Stomach (tissue), 4 donors: Measurements from ENCODE around the gene ACKR3.

Experiments
- POLR2A ChIP-seq, 4 donors: fragments of 450-650 bp; IDR thresholded peaks; one replicate each; pipeline ENCODE4 v1.6.1; 2016; ENCODE audit warnings: antibody characterized with exemption in 4 of 4, control low read depth in 2 of 4, mild to moderate bottlenecking in 1 of 4, moderate library complexity in 1 of 4
- TF ChIP-seq, protein P1 (sequence below), 7 experiments: fragments of 450-650 bp in 4 of 7; fragments of 200-600 bp in 3 of 7; sonication (generic) in 3 of 7; IDR thresholded peaks; one replicate each; pipeline ENCODE4 v1.5.1; 2016 to 2019; ENCODE audit warnings: antibody characterized with exemption in 7 of 7, control low read depth in 2 of 7, mild to moderate bottlenecking in 1 of 7

GRCh38 chr2:236604575-236605344, 35.1 kb downstream of the ACKR3 start:
- TF ChIP-seq, protein P1, sequence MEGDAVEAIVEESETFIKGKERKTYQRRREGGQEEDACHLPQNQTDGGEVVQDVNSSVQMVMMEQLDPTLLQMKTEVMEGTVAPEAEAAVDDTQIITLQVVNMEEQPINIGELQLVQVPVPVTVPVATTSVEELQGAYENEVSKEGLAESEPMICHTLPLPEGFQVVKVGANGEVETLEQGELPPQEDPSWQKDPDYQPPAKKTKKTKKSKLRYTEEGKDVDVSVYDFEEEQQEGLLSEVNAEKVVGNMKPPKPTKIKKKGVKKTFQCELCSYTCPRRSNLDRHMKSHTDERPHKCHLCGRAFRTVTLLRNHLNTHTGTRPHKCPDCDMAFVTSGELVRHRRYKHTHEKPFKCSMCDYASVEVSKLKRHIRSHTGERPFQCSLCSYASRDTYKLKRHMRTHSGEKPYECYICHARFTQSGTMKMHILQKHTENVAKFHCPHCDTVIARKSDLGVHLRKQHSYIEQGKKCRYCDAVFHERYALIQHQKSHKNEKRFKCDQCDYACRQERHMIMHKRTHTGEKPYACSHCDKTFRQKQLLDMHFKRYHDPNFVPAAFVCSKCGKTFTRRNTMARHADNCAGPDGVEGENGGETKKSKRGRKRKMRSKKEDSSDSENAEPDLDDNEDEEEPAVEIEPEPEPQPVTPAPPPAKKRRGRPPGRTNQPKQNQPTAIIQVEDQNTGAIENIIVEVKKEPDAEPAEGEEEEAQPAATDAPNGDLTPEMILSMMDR (IDR thresholded peaks at IDR 0.05), result no peak
- TF ChIP-seq POLR2A (IDR thresholded peaks at IDR 0.05), result no peak
